Measurements from ENCODE around the gene MUC12. TPM values are rescaled to one million over a fixed set of nuclear protein-coding genes. Genes with fewer than 3 reads are reported as not detected.
"Not testable (repeated sequence)": the region's sequence is repeated elsewhere in the genome, so short reads cannot be mapped to it uniquely, and the experiment has no call there.

MUC12 gene
- total and polyA plus RNA-seq, 9 of the 15 experiments (the other 6 are each of a cell fraction or from before 2014, with no cell fraction given) = 0.23 to 1.2 (median 0.79) TPM; not detected in 1

DNA sequence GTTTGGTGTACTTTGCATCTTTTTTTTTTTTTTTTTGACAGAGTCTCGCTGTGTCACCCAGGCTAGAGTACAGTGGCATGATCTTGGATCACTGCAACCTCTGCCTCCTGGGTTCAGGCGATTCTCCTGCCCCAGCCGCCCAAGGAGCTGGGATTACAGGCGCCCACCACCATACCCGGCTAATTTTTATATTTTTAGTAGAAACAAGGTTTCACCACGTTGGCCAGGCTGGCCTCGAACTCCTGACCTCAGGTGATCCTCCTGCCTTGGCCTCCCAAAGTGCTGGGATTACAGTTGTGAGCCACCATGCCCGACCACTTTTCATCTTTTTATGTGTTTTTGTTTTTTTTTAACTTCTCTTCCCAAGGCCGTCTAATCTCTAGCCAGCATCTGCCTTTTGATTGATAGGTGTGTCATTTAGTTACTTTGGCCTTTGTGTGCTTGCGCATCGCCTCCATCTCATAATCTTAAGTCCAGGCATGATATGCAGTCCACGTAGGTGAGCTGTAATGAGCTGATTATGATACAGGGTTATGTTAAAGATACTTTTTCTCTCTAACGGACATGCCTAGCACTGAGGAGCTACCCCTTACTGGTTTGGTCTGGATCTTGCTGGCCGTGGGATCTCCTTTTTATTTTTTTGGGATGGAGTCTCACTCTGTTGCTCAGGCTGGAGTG lies 15.0 kb downstream of the MUC12 start (continued):
- TF ChIP-seq, protein P1, sequence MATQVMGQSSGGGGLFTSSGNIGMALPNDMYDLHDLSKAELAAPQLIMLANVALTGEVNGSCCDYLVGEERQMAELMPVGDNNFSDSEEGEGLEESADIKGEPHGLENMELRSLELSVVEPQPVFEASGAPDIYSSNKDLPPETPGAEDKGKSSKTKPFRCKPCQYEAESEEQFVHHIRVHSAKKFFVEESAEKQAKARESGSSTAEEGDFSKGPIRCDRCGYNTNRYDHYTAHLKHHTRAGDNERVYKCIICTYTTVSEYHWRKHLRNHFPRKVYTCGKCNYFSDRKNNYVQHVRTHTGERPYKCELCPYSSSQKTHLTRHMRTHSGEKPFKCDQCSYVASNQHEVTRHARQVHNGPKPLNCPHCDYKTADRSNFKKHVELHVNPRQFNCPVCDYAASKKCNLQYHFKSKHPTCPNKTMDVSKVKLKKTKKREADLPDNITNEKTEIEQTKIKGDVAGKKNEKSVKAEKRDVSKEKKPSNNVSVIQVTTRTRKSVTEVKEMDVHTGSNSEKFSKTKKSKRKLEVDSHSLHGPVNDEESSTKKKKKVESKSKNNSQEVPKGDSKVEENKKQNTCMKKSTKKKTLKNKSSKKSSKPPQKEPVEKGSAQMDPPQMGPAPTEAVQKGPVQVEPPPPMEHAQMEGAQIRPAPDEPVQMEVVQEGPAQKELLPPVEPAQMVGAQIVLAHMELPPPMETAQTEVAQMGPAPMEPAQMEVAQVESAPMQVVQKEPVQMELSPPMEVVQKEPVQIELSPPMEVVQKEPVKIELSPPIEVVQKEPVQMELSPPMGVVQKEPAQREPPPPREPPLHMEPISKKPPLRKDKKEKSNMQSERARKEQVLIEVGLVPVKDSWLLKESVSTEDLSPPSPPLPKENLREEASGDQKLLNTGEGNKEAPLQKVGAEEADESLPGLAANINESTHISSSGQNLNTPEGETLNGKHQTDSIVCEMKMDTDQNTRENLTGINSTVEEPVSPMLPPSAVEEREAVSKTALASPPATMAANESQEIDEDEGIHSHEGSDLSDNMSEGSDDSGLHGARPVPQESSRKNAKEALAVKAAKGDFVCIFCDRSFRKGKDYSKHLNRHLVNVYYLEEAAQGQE (IDR thresholded peaks at IDR 0.05; ENCODE audit: borderline replicate concordance) = peak; percentile 96
- TF ChIP-seq, protein P1 (CRISPR knock-in tag; IDR thresholded peaks at IDR 0.05; ENCODE audit: low read depth) = not testable (repeated sequence)
- TF ChIP-seq ARID1B (IDR thresholded peaks at IDR 0.05) (peak; percentile 95), SMARCC2 (IDR thresholded peaks at IDR 0.05; ENCODE audit: low read depth) (0 out of 2 replicates have a peak, but pooled peaks have one; percentile 62), ZEB2 (IDR thresholded peaks at IDR 0.05) (peak; percentile 61; the same call in 1 of the 2 replicates), MAZ (CRISPR knock-in tag; conservative IDR thresholded peaks at IDR 0.05 in 1 of 2, IDR thresholded peaks at IDR 0.05 in 1 of 2) (0 out of 4 replicates have a peak, but pooled peaks of 1 of the 2 experiments have one; percentile 25), CXXC5 (CRISPR knock-in tag; IDR thresholded peaks at IDR 0.05) (peak; percentile 85), PML (IDR thresholded peaks at IDR 0.05; ENCODE audit: low read length) (peak; percentile 80; the same call in 1 of the 2 replicates), TRIM24 (IDR thresholded peaks at IDR 0.05) (peak; percentile 76 to 82), PHB2 (IDR thresholded peaks at IDR 0.05; ENCODE audit: low read depth) (peak; percentile 78; the same call in 1 of the 2 replicates), TEAD4 (IDR thresholded peaks at IDR 0.05; ENCODE audit: low read length) (peak; percentile 94), ADNP (tag; IDR thresholded peaks at IDR 0.05) (peak; percentile 98), SMARCE1 (IDR thresholded peaks at IDR 0.05) (peak; percentile 81; the same call in 1 of the 2 replicates), ATF1 (tag; IDR thresholded peaks at IDR 0.05) (peak; percentile 35; the same call in 1 of the 2 replicates), NRF1 (conservative IDR thresholded peaks at IDR 0.05 in 1 of 2, IDR thresholded peaks at IDR 0.05 in 1 of 2) (peak; percentile 77 to 83), RCOR1 (IDR thresholded peaks at IDR 0.05; ENCODE audit: borderline replicate concordance in 1 of 2, low read depth in 2 of 2, low read length in 2 of 2) (peak in 1 of 2 experiments; percentile 47; a peak in 1 of 4 replicates), SOX6 (IDR thresholded peaks at IDR 0.05) (peak; percentile 84), BCOR (IDR thresholded peaks at IDR 0.05) (peak; percentile 74; the same call in 1 of the 2 replicates), EP300 (IDR thresholded peaks at IDR 0.05; ENCODE audit: low read length) (peak; percentile 66; the same call in 1 of the 2 replicates), CBFA2T3 (IDR thresholded peaks at IDR 0.05) (peak; percentile 91), MEIS2 (IDR thresholded peaks at IDR 0.05; ENCODE audit: partially characterized antibody) (peak; percentile 99), DPF2 (IDR thresholded peaks at IDR 0.05) (peak; percentile 92), MTA1 (IDR thresholded peaks at IDR 0.05; ENCODE audit: borderline replicate concordance) (peak; percentile 58; the same call in 1 of the 2 replicates), CBFA2T2 (conservative IDR thresholded peaks at IDR 0.05) (peak; percentile 86)
- not testable (repeated sequence) for TF ChIP-seq TEAD4 (CRISPR knock-in tag; IDR thresholded peaks at IDR 0.05; ENCODE audit: borderline replicate concordance); ATF1 (CRISPR knock-in tag; IDR thresholded peaks at IDR 0.05)

Measured in K562 (cell line).